B cell (primary cell): ENCODE data around the gene TCL1A. TPM values are rescaled to one million over a fixed set of nuclear protein-coding genes. Genes with fewer than 3 reads are reported as not detected.

Source experiments
- polyA plus RNA-seq: library from polyadenylated mRNA; depleted of rRNA; stranded (reverse); fragments of >200 nt; gene quantifications from 2 replicates; pipeline ENCODE4 v1.2.3, GENCODE V29; 2012
- small RNA-seq: library from RNA; depleted of rRNA; stranded (forward); fragments of <200 nt; gene quantifications from one replicate; pipeline ENCODE3, GENCODE V24; 2012; ENCODE audit warnings: low replicate concordance, low read depth; ENCODE audit not compliant: insufficient read length
- total RNA-seq, 2 donors: library from RNA; stranded (reverse); fragments of 120-200 nt in 1 of 2; gene quantifications; 1 replicate in 1 of 2; 2 replicates in 1 of 2; pipeline versions ENCODE4 v1.2.3 to v1.2.4, GENCODE V29; 2013 to 2022

The TCL1A gene
- total and polyA plus RNA-seq, 2 donors (not counting 1 experiment from before 2014, with no cell fraction given), result 272 to 770 TPM

Small RNAs within 50 kb of the gene (small RNA-seq; reads per million reads assigned to genes)
- not detected for gene RF02193

Other genes with a start within 250 kb of the TCL1A start
- 76.1 and 79.5 TPM in 2 replicates for gene SYNE3, start 197.5 kb downstream of the TCL1A start, total RNA-seq
- gene SYNE3, start 197.5 kb downstream of the TCL1A start, polyA plus RNA-seq, result 17.8 and 20.2 TPM in 2 replicates
- 17.0 and 18.4 TPM in 2 replicates for gene GLRX5, start 179.1 kb downstream of the TCL1A start, total RNA-seq
- 7.7 and 7.8 TPM in 2 replicates for gene GLRX5, start 179.1 kb downstream of the TCL1A start, polyA plus RNA-seq
- gene TCL1B, start 27.7 kb downstream of the TCL1A start, total RNA-seq, result 5.5 and 5.7 TPM in 2 replicates
- 9.6 and 15.8 TPM in 2 replicates for gene TCL1B, start 27.7 kb downstream of the TCL1A start, polyA plus RNA-seq
- gene TUNAR, start 162.7 kb upstream of the TCL1A start, total RNA-seq, result 0.39 and 0.81 TPM in 2 replicates
- 0.48 and 1.2 TPM in 2 replicates for gene TUNAR, start 162.7 kb upstream of the TCL1A start, polyA plus RNA-seq